ENCODE data around the gene EBF4. TPM values are rescaled to one million over a fixed set of nuclear protein-coding genes. Genes with fewer than 3 reads are reported as not detected.
"Not testable (repeated sequence)": the region's sequence is repeated elsewhere in the genome, so short reads cannot be mapped to it uniquely, and the experiment has no call there.

The EBF4 gene
- total RNA-seq, 4 donors from 2014 or later, result 1.3 to 7.5 (median 5.4) TPM

GRCh38 chr20:2673453-2673852, 19.1 kb upstream of the EBF4 start:
- DNase-seq (ENCODE audit: low spot score), result no peak
- no peak for TF ChIP-seq CTCF (IDR thresholded peaks at IDR 0.05)
- no peak for ATAC-seq (ENCODE audit: low FRiP score)

GRCh38 chr20:2680046-2680445, 12.5 kb upstream of the EBF4 start:
- DNase-seq (ENCODE audit: low spot score), result no peak
- TF ChIP-seq CTCF (IDR thresholded peaks at IDR 0.05), result no peak
- no peak for ATAC-seq (ENCODE audit: low FRiP score)

- DNase-seq (ENCODE audit: low spot score); ATAC-seq (ENCODE audit: low FRiP score): not testable (repeated sequence)
Measured at GRCh38 chr20:2682040-2682439, 10.5 kb upstream of the EBF4 start.

- DNase-seq (ENCODE audit: low spot score); ATAC-seq (ENCODE audit: low FRiP score): not testable (repeated sequence)
Measured at GRCh38 chr20:2684817-2685216, 7.8 kb upstream of the EBF4 start.

- DNase-seq (ENCODE audit: low spot score) (no peak), ATAC-seq (ENCODE audit: low FRiP score) (no peak)
- TF ChIP-seq CTCF (IDR thresholded peaks at IDR 0.05), result no peak
Measured at GRCh38 chr20:2687514-2687913, 5.1 kb upstream of the EBF4 start.

- DNase-seq (ENCODE audit: low spot score) (no peak), ATAC-seq (ENCODE audit: low FRiP score) (no peak)
- no peak for TF ChIP-seq CTCF (IDR thresholded peaks at IDR 0.05)
Measured at GRCh38 chr20:2688041-2688591, 4.5 kb upstream of the EBF4 start.

- no peak for TF ChIP-seq CTCF (IDR thresholded peaks at IDR 0.05)
- DNase-seq (ENCODE audit: low spot score), result no peak
- no peak for ATAC-seq (ENCODE audit: low FRiP score)
Measured at GRCh38 chr20:2690213-2690612, 2.4 kb upstream of the EBF4 start.

- no peak for TF ChIP-seq CTCF (IDR thresholded peaks at IDR 0.05)
- no peak for DNase-seq (ENCODE audit: low spot score)
- no peak for ATAC-seq (ENCODE audit: low FRiP score)
Measured at GRCh38 chr20:2690718-2691117, 1.9 kb upstream of the EBF4 start.
